Stimulated activated naive CD4-positive, alpha-beta T cell (primary cell): ENCODE data around the gene PGAM4.
"Not testable (repeated sequence)": the region's sequence is repeated elsewhere in the genome, so short reads cannot be mapped to it uniquely, and the experiment has no call there.

Source experiments
- DNase-seq, 6 experiments: peaks; one replicate each; lab custom pipeline; 2025; lab: John Stamatoyannopoulos, UW

Gene PGAM4

DNA sequence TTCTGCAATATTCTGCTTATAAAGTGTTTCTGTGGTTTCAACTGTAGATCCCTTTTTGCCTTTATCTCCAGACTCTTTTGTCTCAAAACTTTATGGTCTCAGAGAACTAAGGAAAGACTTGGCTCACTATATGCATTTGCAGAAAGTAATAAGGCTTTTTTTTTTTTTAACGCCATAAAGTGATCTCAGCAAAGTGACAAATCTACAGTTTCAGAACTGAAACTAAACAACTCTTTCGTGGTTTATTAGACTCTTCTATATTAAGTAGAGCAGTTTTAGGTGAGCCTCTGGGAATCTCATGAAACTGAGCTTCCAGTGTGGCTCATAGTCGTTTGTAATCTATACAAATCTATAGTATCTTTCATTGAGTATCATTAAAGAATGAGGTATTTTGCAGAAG lies 43.7 kb downstream of the PGAM4 start:
- DNase-seq, result no peak

DNA sequence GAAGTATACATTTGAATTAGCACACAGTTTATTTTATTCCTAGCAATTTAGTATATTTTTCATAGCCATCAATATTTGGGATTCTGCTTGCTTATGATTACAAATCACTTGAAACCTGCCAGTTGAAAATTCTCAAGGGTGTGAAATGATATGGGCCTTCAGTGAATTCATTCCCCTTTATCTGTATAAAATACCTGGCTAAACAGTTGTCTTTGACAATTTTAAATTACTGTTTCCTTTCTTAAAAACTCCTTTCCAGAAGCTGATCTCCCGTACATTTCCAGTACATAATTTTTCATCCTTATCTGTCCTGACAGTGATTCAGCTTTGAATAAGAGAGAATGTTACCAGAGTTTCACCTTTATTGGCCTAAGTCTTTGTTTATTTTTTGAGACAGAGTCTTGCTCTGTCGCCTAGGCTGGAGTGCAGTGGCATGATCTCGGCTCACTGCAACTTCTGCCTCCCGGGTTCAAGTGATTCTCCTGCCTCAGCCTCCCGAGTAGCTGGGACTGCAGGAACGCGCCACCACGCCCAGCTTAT lies 45.0 kb downstream of the PGAM4 start:
- no peak for DNase-seq

DNA sequence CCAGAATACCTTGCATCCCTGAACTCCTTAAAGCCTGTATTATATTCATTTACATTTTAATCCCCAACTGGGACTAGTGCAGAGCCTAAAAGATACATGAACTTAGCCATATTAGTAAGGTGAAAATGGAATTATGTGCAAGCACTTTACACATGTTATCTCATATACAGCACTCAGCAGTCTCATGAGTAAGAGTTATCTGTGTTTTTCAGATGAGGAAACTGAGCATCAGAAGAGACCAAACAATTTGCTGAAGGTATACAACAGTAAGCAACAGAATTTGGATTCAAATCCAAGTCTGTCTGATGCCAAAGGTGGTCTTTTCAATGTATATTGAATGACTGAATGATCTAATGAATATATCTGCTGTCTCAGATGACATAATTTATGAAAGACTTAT lies 46.7 kb downstream of the PGAM4 start:
- no peak for DNase-seq

DNA sequence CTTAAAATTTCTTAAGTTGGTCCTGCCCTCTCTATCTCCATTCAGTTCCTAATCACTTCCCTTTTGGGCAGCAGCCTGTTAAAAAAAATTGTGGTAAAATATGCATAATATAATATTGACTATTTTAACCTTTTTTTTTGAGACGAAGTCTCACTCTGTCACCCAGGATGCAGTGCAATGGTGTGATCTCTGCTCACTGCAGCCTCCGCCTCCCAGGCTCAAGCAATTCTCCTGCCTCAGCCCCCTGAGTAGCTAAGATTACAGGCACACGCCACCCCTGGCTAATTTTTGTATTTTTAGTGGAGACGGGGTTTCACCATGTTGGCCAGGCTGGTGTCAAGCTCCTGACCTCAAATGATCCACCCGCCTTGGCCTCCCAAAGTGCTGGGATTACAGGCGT lies 50.1 kb downstream of the PGAM4 start:
- DNase-seq, result not testable (repeated sequence)

DNA sequence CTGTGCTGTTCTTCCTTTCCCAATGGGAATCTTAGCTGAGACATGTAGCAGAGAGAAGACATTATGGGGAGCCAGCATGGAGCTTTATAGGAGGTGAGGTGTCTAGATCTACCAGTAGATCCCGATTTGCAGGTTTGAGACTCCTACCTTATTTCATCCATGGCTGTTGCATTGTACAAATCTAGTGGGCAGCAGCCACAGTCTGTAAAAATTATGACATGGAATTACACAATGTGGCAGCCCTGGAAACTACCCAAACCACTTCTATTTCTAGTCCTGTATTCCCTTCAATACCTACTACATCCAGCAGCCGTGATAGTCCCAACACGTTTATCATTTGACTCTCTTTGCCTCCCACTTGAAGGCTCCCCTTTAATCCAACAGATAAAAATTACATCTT lies 50.9 kb downstream of the PGAM4 start:
- DNase-seq, result no peak
